UCSD-AML1 (cell line): Measurements from ENCODE around the gene SUGP1.
"Not testable (repeated sequence)": the region's sequence is repeated elsewhere in the genome, so short reads cannot be mapped to it uniquely, and the experiment has no call there.

ENCODE experiments used
- DNase-seq: peaks from one replicate; lab custom pipeline; 2025; ENCODE audit not compliant: unreplicated experiment; lab: John Stamatoyannopoulos, UW

The SUGP1 gene

GRCh38 chr19:19268453-19269385 is 51.6 kb downstream of the SUGP1 start:
- DNase-seq, result no peak

DNA sequence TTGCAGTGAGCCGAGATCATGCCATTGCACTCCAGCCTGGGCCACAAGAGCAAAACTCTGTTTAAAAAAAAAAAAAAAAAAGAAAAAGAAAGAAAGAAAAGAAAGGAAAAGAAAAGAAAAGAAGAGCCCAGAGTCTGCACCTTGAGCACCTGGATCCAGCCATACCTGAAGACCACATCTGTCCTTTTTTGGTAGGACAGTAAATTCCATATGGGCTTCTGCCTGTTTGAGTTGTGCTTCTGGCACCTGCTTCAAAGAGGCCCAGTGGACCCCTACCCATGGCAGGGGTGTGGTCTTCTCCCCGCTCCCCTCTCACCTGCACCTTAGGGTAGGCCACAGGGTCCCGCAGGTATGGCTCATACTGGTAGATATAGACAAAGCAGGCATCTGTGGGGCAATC is 53.0 kb downstream of the SUGP1 start:
- DNase-seq, result no peak

- DNase-seq, result no peak
Measured at GRCh38 chr19:19263886-19264487, 56.3 kb downstream of the SUGP1 start.

GRCh38 chr19:19262190-19263057 is 57.9 kb downstream of the SUGP1 start:
- DNase-seq, result no peak

GRCh38 chr19:19261350-19262189 is 58.7 kb downstream of the SUGP1 start:
- DNase-seq, result no peak

DNA sequence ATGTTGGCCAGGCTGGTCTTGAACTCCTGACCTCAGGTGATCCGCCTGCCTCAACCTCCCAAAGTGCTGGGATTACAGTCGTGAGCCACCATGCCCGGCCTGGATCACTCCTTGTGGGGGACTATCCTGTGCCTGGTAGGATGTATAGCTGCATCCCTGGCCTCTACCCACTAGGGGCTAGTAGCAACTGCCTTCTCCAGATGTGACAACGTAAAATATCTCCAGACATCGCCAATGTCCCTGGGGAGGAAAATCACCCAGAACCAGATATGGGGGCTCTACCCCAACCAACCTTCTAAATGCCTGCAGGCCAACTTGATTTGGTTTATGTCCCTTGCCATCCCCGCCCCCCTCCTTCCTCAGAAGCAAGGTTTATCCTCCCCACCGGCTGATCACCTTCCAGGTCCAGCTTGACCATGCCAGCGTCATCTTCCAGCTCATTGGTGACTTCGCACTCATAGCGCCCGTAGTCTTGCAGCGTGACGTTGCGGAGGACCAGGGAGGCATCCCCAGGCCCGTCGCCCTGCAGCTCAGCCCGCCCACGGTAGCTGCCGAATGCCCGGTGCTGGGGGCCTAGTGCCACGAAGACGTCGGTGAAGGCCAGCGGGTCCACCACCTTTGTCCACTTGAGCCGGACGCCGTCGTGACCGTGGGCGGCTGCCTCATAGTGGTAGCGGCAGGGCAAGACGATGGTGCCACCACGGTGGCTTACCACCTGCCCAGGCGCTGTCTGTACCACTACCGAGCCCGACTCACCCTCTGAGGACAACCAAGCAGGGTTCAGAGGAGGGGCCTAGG is 59.7 kb downstream of the SUGP1 start:
- DNase-seq, result no peak

DNA sequence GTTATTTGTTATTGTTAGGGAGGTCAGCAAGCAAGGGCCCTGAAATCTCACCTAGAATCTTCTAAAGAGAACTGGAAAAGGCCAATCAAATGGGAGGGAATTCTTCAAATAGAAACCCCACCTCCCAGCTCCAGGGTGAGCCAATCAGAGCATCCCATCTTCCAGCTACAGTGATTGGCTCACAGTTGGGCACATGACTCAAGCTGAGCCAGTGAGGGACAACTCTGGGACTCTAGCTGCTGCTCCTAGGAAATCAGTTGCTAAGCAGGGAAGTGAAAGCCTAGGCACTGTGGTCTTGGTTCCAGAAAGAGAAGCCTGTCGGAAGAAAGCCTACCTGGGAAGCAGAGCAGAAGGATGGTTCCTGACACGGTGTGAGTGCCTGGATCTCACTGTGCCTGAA is 60.6 kb downstream of the SUGP1 start:
- DNase-seq, result no peak

DNA sequence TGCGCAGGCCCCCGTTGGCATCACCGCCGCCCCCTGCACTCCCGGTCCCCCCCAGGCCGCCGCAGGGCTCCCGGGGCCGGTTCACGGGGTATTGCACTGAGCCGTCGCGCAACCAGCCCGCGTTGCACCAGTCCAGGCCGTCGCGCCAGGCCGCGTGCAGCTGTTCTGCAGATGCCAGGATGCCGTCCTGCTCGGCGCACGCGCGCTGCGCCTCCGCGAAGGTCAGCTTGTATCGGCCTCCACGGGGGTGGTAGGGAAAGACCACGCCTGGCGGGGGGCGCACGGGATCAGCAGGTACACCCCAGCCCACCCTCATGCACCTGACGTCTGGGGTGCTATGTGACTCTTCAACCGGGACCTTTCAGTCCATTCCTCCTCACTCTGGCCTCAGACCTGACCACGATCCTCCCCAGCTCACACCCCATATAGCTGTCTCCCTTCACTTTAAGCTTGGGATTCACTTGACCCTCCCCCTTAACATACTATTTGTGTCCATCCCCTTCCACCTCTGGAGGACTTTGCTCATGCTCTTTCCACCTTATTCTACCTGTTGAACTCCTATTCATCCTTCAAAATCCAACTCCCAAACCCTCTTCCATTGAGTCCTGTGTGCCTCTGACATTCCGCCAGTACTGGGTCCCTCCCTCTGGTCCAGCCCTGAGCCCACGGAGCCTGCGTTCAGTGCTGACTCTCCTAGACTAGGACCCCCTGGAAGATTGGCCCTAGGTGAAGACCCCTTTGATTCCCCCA is 61.5 kb downstream of the SUGP1 start:
- DNase-seq, result no peak

DNA sequence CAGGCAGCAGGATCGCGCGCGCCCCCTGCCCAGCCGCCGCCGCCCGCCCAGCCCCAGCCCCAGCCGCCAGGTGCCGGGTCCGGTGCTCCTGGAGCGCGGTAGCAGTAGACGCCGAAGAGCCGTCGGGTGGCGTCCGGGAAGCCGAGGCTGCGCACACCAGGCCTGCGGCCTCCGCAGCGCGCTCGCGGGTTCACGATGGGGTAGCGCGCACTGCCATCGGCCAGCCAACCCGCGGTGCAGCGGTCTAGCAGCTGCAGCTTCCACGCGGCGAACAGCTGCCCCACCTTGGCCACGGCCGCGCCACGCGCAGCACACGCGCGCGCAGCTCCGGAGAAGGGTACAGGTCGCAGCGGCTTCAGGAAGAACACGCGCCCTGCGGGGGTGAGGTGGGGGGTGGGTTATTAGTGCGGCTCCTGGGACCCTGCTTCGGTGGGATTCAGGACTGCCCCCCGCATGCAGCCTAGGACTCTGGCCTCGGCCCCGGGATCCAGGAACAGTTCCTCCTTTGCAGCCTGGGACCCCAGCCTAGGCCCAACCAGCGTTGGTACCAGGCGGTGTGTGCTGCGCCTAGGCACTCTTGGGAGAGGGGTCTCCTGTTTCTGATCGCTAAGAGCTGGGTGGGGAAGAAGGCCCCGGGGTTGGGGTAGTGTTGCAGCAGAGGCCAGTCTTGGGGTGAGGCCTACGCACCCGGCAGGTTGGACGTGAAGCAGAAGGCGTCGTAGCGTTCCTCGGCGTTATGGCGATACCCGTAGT is 62.3 kb downstream of the SUGP1 start:
- no peak for DNase-seq

- no peak for DNase-seq
Measured at GRCh38 chr19:19257137-19257536, 63.2 kb downstream of the SUGP1 start.

DNA sequence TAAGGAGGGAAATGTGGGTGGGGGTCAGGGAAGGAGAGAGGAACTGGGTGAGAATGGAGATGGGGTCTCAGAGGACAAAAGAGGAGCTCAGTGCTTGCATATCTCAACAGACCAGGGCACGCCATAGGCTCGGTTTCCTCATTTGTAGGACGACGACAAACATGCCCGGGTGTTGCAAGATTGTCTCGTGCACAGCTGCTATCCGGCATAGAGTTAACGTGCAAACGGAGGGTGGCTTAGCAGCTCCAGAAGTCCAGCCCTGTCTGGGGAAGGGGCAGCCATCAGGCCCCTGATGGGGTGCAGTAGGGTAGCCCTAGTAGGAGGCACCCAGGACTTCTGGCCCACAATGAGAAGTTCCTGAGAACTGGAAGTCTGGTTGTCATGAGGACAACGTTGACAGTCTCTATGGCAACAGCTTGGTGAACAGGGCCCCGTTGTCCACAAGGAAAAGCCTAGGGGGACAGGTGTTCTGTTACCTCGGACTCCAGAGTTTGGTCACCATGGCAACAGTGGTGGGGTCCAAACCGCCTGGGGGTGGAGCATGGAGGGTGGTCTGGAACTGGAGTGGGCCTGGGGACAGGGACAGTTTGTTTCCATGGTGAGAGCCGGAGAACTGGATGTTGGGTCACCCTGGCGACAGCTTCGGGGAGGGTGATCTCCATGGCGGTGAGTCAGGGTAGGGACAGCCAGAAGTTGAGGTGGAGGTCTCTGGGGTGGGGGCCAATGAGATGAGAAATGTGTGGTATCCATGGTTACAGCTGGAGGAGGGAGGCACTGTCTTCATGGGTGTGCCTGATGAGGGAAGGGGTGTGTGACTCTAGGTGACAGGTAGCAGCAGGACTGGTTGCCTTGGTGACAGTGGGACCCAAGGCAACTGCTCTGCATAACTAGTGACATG is 64.0 kb downstream of the SUGP1 start:
- DNase-seq, result no peak

DNA sequence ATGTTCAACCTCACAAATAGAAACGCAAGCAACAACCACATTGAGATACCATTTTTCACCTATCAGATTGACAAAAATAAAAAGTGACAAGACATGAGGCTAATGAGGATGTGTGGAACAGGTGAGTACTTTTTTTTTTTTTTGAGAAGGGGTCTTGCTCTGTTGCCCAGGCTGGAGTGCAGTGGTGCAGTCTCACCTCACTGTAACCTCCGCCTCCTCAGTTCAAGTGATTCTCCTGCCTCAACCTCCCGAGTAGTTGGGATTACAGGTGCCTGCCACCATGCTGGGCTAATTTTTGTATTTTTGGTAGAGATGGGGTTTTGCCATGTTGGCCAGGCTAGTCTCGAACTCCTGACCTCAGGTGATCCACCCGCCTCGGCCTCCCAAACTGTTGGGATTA is 66.9 kb downstream of the SUGP1 start:
- DNase-seq, result not testable (repeated sequence)

- DNase-seq, result no peak
Measured at GRCh38 chr19:19250196-19250801, 70.0 kb downstream of the SUGP1 start.

- no peak for DNase-seq
Measured at GRCh38 chr19:19240476-19240875, 79.8 kb downstream of the SUGP1 start.

GRCh38 chr19:19239675-19240074 is 80.6 kb downstream of the SUGP1 start:
- no peak for DNase-seq

- no peak for DNase-seq
Measured at GRCh38 chr19:19238126-19238894, 82.0 kb downstream of the SUGP1 start.
